NCI-H1930 (cell line): ENCODE results near the gene OR51A4.
A peak's percentile ranks its signal among the peaks of the same experiment; 100 is the strongest.
"Not testable (repeated sequence)": the region's sequence is repeated elsewhere in the genome, so short reads cannot be mapped to it uniquely, and the experiment has no call there.

Source experiments
- DNase-seq, 2 experiments: peaks; one replicate each; lab custom pipeline; 2025; lab: John Stamatoyannopoulos, UW

The OR51A4 gene

GRCh38 chr11:4947505-4947904 lies at the start of gene OR51A4:
TSS of gene OR51A4 (minus strand) at chr11:4947605. CDS start at chr11:4947100, 505 bp downstream.
- DNase-seq, result no peak

GRCh38 chr11:4994551-4994950 lies 47.1 kb upstream of the OR51A4 start, which contains the start of gene OR51L1:
TSS of gene OR51L1 (plus strand) at chr11:4994851. CDS start at chr11:4998983, 4,132 bp downstream.
- DNase-seq, result no peak

- no peak for DNase-seq
These were observed 43.7 kb upstream of the OR51A4 start for GRCh38 chr11:4991060-4991459.

- no peak for DNase-seq
These were observed 36.4 kb upstream of the OR51A4 start for GRCh38 chr11:4983841-4984240.

GRCh38 chr11:4982678-4983077 lies 35.3 kb upstream of the OR51A4 start:
- DNase-seq, result peak in 1 of 2 experiments; percentile 30

- DNase-seq, result no peak
These were observed 31.6 kb upstream of the OR51A4 start for GRCh38 chr11:4979036-4979435.

- DNase-seq, result no peak
These were observed 28.0 kb upstream of the OR51A4 start for GRCh38 chr11:4975436-4975835.

GRCh38 chr11:4962816-4963215 lies 15.4 kb upstream of the OR51A4 start:
- DNase-seq, result no peak

- DNase-seq, result peak; percentile 30 to 74
These were observed 13.5 kb upstream of the OR51A4 start for GRCh38 chr11:4960877-4961276.

- no peak for DNase-seq
These were observed 10.0 kb upstream of the OR51A4 start for GRCh38 chr11:4957396-4957795.

- DNase-seq, result not testable (repeated sequence)
These were observed 8.2 kb upstream of the OR51A4 start, which contains the start of gene OR51A2 for GRCh38 chr11:4955613-4956012. TSS of gene OR51A2 (minus strand) at chr11:4955713. CDS start at chr11:4955713, 0 bp downstream.

GRCh38 chr11:4936745-4937144 lies 10.7 kb downstream of the OR51A4 start:
- no peak for DNase-seq

GRCh38 chr11:4932751-4933150 lies 14.7 kb downstream of the OR51A4 start:
- DNase-seq, result no peak

- no peak for DNase-seq
These were observed 20.8 kb downstream of the OR51A4 start for GRCh38 chr11:4926608-4927007.

- no peak for DNase-seq
These were observed 23.2 kb downstream of the OR51A4 start, which contains the start of gene OR51G1 for GRCh38 chr11:4924239-4924638. TSS of gene OR51G1 (minus strand) at chr11:4924339. CDS start at chr11:4924339, 0 bp downstream.

GRCh38 chr11:4922304-4922703 lies 25.1 kb downstream of the OR51A4 start:
- no peak for DNase-seq

GRCh38 chr11:4921796-4922195 lies 25.6 kb downstream of the OR51A4 start:
- no peak for DNase-seq

- DNase-seq, result no peak
These were observed 28.2 kb downstream of the OR51A4 start, which contains the start of gene OR51G2 for GRCh38 chr11:4919250-4919649. TSS of gene OR51G2 (minus strand) at chr11:4919350. CDS start at chr11:4915663, 3,687 bp downstream.

GRCh38 chr11:4916581-4916980 lies 30.8 kb downstream of the OR51A4 start:
- DNase-seq, result no peak

- no peak for DNase-seq
These were observed 43.9 kb downstream of the OR51A4 start, which contains the start of gene OR51A7 for GRCh38 chr11:4903484-4903883. TSS of gene OR51A7 (plus strand) at chr11:4903783. CDS start at chr11:4907370, 3,587 bp downstream.
